Stomach (tissue), 9 donors: ENCODE data around the gene UBAP2. TPM values are rescaled to one million over a fixed set of nuclear protein-coding genes. Genes with fewer than 3 reads are reported as not detected.

Source experiments
- DNase-seq, 2 donors: peaks; one replicate each; pipeline versions ENCODE4 v3.0.0 to v3.0.0-alpha.2; 2013 to 2019
- H3K27ac ChIP-seq, 5 donors: fragments of 200-600 bp in 4 of 5; sonication (generic) in 4 of 5; one replicate each; pipeline ENCODE4 v1.5.1; 2013 to 2019; ENCODE audit warnings: mild to moderate bottlenecking in 1 of 5, moderate library complexity in 1 of 5
- H3K27me3 ChIP-seq, 3 donors: fragments of 200-600 bp; sonication (generic); one replicate each; pipeline ENCODE4 v1.5.1; 2017 to 2019; ENCODE audit warnings: mixed run types in 1 of 3
- H3K36me3 ChIP-seq, 4 donors: fragments of 200-600 bp; sonication (generic); 1 replicate in 3 of 4; 2 replicates in 1 of 4; pipeline ENCODE4 v1.5.1; 2016 to 2019
- H3K4me1 ChIP-seq, 4 donors: fragments of 200-600 bp; sonication (generic); one replicate each; pipeline ENCODE4 v1.5.1; 2016 to 2019
- H3K4me3 ChIP-seq, 4 donors: fragments of 200-600 bp; sonication (generic) in 3 of 4; one replicate each; pipeline ENCODE4 v1.5.1; 2016 to 2019; ENCODE audit warnings: mild to moderate bottlenecking in 1 of 4
- H3K9me3 ChIP-seq, 4 donors: fragments of 200-600 bp; sonication (generic); one replicate each; pipeline ENCODE4 v1.5.1; 2016 to 2019
- EP300 ChIP-seq: sonication (generic); formaldehyde crosslinking; IDR thresholded peaks from one replicate; pipeline ENCODE4 v1.6.1; 2017; ENCODE audit warnings: antibody characterized with exemption
- POLR2A ChIP-seq, 4 donors: fragments of 450-650 bp; IDR thresholded peaks; one replicate each; pipeline ENCODE4 v1.6.1; 2016; ENCODE audit warnings: antibody characterized with exemption in 4 of 4, control low read depth in 2 of 4, mild to moderate bottlenecking in 1 of 4, moderate library complexity in 1 of 4
- POLR2AphosphoS5 ChIP-seq, 3 donors: sonication (generic); formaldehyde crosslinking; IDR thresholded peaks; one replicate each; pipeline ENCODE4 v1.6.1; 2016; ENCODE audit warnings: antibody characterized with exemption in 3 of 3
- WGBS, 5 donors: extraction: QIAGEN DNeasy Blood & Tissue Kit in 3 of 5; methylation state at CpG; one replicate each; pipeline versions ENCODE4 v1.1.5 to v1.1.7; 2013 to 2018; 5-methylcytosine and 5-hydroxymethylcytosine counted together
- intact Hi-C: fragments of 100-400 bp; cut with DNase I; formaldehyde crosslinking; loops from one replicate; pipeline ENCODE4 v1.15.1; 2023; ENCODE audit warnings: low total_unique reads
- polyA plus RNA-seq, 3 donors: library from polyadenylated mRNA; stranded (reverse); fragments of 200-250 nt; gene quantifications; one replicate each; pipeline ENCODE4 v1.2.3, GENCODE V29; 2013
- total RNA-seq, 5 donors: library from RNA; depleted of rRNA; stranded (reverse); fragments of >200 nt; gene quantifications; one replicate each; pipeline versions ENCODE4 v1.1.0 to v1.2.3, GENCODE V29; 2014 to 2016
- TF ChIP-seq, protein P1 (sequence below), 7 experiments: fragments of 450-650 bp in 4 of 7; fragments of 200-600 bp in 3 of 7; sonication (generic) in 3 of 7; IDR thresholded peaks; one replicate each; pipeline ENCODE4 v1.5.1; 2016 to 2019; ENCODE audit warnings: antibody characterized with exemption in 7 of 7, control low read depth in 2 of 7, mild to moderate bottlenecking in 1 of 7
- donor health status: healthy with polysubstance abuse.
- donor health status: Bipolar disorder and iron deficiency.
- donor health status: healthy.

UBAP2 gene
- total and polyA plus RNA-seq, 8 donors = 7.0 to 82.9 (median 20.2) TPM

DNA sequence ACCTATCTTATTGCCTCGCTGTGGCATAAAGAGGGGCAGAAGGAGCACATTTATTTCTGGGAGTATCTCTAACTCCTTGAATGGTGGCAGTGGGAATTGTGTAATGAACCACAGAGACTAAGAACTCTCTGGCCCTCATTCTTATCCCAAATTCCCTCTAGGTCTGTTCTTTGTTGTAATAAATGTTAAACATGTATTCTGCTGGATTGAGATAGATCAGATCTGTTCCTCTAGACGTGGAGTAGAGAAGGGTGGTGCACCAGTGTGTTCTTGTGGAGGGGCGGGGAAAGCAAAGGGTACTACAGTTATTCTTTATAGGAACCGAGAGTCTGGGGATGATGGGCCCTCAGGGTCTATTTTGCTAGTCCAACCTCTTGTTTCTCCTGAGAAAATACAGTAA, 141.3 kb downstream of the UBAP2 start:
- Histone ChIP-seq H3K27me3 (no peaks in the 10 kb centered on the region), H3K36me3 (peaks cover 0 to 25% (median 7%) of the 10 kb centered on the region in 4 donors), H3K4me3 (no peak overlapping the region), H3K9me3 (no peaks in the 10 kb centered on the region), H3K4me1 (peaks cover 0 to 41% (median 19%) of the 10 kb centered on the region in 4 donors), H3K27ac (no peak overlapping the region)
- DNase-seq = no peak
- intact Hi-C loops = no loop called here
- no peak for TF ChIP-seq EP300
- TF ChIP-seq, protein P1, sequence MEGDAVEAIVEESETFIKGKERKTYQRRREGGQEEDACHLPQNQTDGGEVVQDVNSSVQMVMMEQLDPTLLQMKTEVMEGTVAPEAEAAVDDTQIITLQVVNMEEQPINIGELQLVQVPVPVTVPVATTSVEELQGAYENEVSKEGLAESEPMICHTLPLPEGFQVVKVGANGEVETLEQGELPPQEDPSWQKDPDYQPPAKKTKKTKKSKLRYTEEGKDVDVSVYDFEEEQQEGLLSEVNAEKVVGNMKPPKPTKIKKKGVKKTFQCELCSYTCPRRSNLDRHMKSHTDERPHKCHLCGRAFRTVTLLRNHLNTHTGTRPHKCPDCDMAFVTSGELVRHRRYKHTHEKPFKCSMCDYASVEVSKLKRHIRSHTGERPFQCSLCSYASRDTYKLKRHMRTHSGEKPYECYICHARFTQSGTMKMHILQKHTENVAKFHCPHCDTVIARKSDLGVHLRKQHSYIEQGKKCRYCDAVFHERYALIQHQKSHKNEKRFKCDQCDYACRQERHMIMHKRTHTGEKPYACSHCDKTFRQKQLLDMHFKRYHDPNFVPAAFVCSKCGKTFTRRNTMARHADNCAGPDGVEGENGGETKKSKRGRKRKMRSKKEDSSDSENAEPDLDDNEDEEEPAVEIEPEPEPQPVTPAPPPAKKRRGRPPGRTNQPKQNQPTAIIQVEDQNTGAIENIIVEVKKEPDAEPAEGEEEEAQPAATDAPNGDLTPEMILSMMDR (IDR thresholded peaks at IDR 0.05) = no peak
- no peak for TF ChIP-seq POLR2A (IDR thresholded peaks at IDR 0.05)
- TF ChIP-seq POLR2AphosphoS5 (IDR thresholded peaks at IDR 0.05) = no peak
- 71 to 84% (median 73%) methylated on average over 4 of the region's 4 CpGs for WGBS, 5 donors

DNA sequence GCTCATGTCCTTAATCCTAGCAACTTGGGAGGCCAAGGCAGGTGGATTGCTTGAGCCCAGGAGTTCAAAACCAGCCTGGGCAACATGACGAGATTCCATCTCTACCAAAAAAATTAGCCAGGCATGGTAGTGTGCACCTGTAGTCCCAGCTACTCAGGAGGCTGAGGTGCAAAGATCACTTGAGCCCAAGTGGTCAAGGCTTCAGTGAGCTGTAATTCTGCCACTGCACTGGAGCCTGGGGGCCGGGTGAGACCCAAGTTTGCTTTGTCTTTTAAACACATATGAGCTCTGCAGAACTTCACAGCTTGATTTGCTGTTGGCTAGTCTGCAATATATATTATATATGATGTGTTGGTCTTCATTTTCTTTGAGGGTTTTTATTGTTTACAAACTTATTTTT, 141.9 kb downstream of the UBAP2 start:
- Histone ChIP-seq H3K27me3 (no peaks in the 10 kb centered on the region), H3K36me3 (peaks cover 5 to 26% (median 7%) of the 10 kb centered on the region in 4 donors), H3K9me3 (no peaks in the 10 kb centered on the region), H3K4me1 (peaks cover 0 to 36% (median 16%) of the 10 kb centered on the region in 4 donors), H3K4me3 (no peak overlapping the region), H3K27ac (no peak overlapping the region)
- no peak for DNase-seq
- intact Hi-C loops = no loop called here
- WGBS, 5 donors = 74 to 90% (median 85%) methylated on average over 2 of the region's 2 CpGs
- TF ChIP-seq, protein P1 (IDR thresholded peaks at IDR 0.05) = no peak
- TF ChIP-seq EP300 (no peak), POLR2A (IDR thresholded peaks at IDR 0.05) (no peak), POLR2AphosphoS5 (IDR thresholded peaks at IDR 0.05) (no peak)

DNA sequence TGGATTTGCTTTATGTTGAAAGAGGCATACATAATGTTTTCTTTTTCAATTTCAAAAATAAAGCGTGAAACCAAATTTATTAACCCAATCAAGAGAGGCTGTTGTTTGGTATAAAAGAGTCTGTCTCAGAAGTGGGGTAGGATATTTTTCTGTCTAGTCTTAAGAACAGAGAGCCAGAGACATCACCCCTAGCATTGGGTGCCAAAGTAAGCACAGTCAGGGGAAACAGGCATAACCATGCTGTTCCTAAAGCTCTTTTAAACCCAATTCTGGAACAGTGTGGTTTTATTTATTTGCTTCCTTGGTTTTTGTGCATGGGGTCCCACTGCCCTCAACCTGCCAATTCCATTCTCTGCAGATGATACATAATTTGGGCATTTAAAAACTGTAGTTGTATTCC, 143.6 kb downstream of the UBAP2 start:
- intact Hi-C loops = no loop called here
- DNase-seq = no peak
- WGBS, 5 donors = 93 to 97% (median 94%) methylated on average over 1 of the region's 1 CpG
- H3K36me3 ChIP-seq = peaks cover 6 to 40% (median 22%) of the 10 kb centered on the region in 4 donors
- H3K9me3 ChIP-seq = no peaks in the 10 kb centered on the region
- H3K4me1 ChIP-seq = peaks cover 0 to 32% (median 16%) of the 10 kb centered on the region in 4 donors
- TF ChIP-seq POLR2AphosphoS5 (IDR thresholded peaks at IDR 0.05) (no peak), EP300 (no peak), POLR2A (IDR thresholded peaks at IDR 0.05) (no peak)
- TF ChIP-seq, protein P1 (IDR thresholded peaks at IDR 0.05) = no peak
- no peak overlapping the region for H3K27ac ChIP-seq
- H3K4me3 ChIP-seq = no peak overlapping the region
- H3K27me3 ChIP-seq = no peaks in the 10 kb centered on the region

DNA sequence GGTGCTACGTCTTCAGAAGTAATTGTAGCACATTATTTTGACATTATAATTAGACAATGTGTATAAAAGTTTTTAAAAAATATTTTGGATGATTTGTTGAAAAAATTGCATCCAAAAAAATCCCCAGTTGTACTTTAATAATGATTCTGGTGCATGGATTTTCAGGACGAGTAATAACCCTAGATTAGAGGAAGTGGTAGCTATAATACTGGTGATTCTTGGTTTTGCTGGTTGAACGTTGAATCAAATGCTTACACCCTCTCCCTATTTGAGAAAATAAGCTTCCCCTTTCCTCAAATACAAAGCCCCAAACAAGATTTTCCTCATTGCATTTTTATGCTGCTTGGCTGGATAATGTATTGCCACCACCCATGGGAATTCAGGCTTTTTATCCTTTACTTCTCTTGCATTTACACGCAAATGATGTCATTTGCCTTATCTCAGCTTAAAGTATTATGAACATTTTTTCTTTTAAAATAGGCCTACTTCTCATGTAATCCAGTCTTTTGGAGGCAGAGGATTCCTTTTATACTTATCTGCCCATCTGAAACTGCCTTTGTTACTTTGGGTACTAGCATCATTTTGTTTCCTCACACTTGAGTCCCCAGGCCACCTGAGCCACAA, 145.4 kb downstream of the UBAP2 start:
- peaks cover 0 to 31% (median 15%) of the 10 kb centered on the region in 4 donors for H3K4me1 ChIP-seq
- intact Hi-C loops = no loop called here
- no peak overlapping the region for H3K4me3 ChIP-seq
- WGBS, 5 donors = 72 to 84% (median 75%) methylated on average over 4 of the region's 4 CpGs
- TF ChIP-seq POLR2AphosphoS5 (IDR thresholded peaks at IDR 0.05) = no peak
- TF ChIP-seq, protein P1 (IDR thresholded peaks at IDR 0.05) = no peak
- TF ChIP-seq EP300 = no peak
- no peak for TF ChIP-seq POLR2A (IDR thresholded peaks at IDR 0.05)
- DNase-seq = no peak
- no peaks in the 10 kb centered on the region for H3K27me3 ChIP-seq
- peaks cover 10 to 51% (median 32%) of the 10 kb centered on the region in 4 donors for H3K36me3 ChIP-seq
- H3K9me3 ChIP-seq = no peaks in the 10 kb centered on the region
- H3K27ac ChIP-seq = no peak overlapping the region
